ENCODE measurements around the gene DNASE1L3. TPM values are rescaled to one million over a fixed set of nuclear protein-coding genes. Genes with fewer than 3 reads are reported as not detected.
A peak's percentile ranks its signal among the peaks of the same experiment; 100 is the strongest.

Gene DNASE1L3
- total RNA-seq, 1 donor from 2014 or later, result 3.7 TPM

DNA sequence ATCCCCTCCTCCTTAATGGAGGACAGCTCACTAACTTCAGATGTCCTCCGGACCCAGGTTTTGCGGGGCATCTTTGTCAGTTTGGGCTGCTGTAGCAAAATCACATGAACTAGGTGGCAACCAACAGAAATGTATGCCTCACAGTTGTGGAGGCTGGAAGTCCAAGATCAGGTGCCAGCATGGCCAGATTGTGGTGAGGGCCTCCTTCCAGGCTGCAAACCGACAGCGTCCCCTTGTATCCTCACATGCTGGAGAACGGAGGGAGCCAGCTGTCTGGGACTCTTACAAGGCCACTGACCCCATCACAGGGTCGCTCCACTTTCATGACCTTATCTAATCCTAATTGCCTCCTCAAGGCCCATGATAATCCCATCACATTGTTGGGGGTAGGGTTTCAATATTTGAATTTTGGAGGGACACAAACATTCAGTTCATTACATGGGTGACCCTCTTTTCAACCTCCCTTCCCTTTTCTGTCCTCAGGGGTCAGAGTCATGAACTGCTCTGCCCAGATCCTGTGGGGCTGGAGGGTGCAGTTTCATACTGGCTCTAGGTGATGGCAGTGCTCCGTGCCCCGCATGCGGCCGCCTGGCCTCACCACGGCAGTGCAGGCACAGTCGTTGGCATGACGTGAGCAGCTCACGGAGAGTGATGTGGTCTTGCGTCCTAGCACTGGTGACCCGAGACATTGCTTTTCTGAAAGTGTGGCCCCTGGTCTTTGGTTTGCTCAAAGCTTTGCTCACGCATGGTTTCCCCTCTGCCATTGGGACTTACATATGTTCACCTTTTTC lies 58.4 kb downstream of the DNASE1L3 start:
- intact Hi-C loops (cut with DNase I), result no loop called here
- ATAC-seq (ENCODE audit: poor library complexity) (no peak), DNase-seq (no peak)

DNA sequence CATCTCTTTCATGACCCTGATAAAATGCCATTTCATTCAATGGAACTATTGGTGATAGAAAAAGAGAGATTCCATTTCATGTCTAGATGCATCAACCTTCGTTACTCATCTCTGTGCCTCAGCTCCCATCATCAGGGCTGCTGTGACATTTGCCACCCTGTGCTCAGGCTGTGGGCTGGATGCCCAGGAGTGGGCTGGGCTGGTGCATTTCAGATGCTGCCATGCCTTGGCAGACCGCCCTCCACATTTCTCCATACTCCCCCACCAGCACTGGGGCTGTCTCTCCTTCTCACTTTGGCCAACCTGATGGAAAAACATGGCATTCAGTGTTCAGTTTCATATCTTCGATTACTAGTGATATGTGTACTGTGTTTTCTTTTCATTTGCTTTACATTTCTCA lies 59.1 kb downstream of the DNASE1L3 start:
- DNase-seq (peak; percentile 86), ATAC-seq (ENCODE audit: poor library complexity) (peak; percentile 94)
- intact Hi-C loops (cut with DNase I), result no loop called here

DNA sequence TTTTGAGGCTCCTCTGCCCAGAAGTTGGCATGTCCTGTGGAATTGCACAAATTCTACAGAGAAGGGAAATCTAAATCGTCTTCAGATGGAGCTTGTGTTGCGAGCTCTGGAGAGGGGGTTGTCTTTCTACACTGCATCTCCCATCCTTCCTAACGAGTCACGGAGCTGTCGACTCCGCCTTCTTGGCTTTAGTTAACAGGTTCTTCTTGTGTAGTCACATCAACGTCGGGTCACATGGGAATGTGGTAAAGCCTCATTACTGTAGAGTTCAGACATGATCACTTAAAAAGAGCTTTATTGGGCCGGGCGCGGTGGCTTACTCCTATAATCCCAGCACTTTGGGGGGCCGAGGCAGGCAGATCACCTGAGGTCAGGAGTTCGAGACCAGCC lies 60.0 kb downstream of the DNASE1L3 start:
- DNase-seq, result no peak
- intact Hi-C loops (cut with DNase I), result no loop called here

DNA sequence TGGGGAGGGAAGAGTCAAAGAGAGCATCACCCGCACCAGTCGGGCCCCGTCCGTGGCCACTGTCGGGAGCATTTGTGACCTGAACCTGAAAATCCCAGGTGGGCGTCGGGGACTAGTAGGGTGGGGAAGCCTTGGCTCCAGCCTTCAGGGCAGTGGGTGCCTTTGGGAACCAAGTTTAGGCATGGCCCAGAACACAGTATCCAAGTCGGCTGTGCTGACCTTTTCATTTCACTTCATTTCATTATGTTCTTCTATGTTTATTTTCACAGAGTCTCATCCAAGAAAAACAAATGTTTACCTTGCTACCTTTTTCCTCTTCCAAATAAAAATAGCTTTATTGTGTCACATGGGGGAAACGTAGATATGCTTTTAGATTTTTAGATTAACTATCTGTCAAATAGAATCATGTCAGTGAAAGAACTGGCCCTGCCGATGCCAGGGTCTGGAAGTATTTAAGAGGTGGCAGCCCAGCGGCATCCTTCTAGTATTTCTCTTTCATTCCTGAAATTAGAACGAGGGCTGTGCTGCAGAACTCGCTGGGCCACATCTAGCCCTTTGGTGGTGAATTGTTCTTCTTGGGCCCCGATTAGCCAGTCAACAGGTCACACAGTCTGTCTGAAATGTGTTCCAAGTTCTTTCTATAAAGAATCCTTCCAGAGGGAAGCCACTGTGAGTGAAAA lies 60.5 kb downstream of the DNASE1L3 start:
- intact Hi-C loops (cut with DNase I), result no loop called here
- DNase-seq (no peak), ATAC-seq (ENCODE audit: poor library complexity) (no peak)

More for the DNA sequence above, 60.0 kb downstream of the DNASE1L3 start:
- ATAC-seq (ENCODE audit: poor library complexity), result no peak

DNA sequence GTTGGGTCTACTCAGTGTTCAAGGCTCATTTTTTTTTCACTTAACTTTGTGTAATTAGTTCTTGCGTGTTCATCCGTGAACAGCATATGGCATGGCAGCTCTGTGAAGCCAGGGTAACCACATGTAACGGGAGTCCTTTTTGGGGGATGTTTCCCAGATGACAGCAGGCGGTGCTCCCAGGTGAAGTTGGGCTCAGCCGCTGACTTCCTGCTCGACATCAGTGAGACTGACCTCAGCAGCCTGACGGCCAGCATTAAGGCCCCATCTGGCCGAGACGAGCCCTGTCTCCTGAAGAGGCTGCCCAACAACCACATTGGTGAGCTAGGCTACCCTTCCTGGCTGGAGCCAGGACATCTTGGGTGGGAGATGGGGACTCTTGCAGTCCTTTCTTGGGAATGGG lies 62.7 kb downstream of the DNASE1L3 start:
- no peak for ATAC-seq (ENCODE audit: poor library complexity)
- intact Hi-C loops (cut with DNase I), result no loop called here
- no peak for DNase-seq

DNA sequence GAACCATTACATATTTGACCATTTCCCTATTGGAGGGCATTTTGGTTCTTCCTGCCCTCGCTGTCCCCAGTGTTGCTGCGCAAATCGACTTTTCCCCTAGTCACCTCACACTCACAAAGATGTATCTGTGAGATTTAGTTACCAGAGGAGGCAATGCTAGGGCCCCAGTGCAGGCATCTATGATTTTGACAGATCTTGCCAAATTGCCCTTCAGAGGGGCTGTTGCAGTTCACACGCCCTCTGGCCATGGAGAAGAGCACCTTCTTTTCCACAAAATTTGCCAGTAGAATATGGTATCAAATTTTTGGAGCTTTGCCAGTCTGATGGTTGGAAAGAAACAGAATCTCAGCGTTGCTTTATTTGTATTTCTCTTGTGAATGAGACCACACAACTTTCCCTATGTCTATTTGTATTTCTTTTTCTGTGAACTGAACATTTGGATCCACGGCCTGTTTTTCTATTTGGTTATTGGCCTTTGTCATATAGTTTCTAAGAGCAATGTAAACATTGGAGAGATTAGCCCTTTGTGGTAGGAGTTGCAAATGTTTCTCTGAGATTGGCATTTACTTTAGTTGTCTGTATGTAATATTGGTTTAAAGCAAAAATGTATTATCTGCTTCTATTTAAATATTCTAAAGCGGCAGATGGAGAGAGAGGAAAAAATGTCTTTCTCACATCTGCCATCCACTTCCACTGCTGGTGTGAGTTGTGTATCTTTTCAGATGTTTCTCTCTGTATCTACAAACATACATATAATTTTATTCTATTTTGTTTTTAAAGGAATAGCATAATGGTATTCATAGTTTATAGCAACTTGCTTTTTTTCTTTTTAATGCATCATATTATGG lies 66.1 kb downstream of the DNASE1L3 start:
- DNase-seq (no peak), ATAC-seq (ENCODE audit: poor library complexity) (no peak)
- intact Hi-C loops (cut with DNase I), result no loop called here

DNA sequence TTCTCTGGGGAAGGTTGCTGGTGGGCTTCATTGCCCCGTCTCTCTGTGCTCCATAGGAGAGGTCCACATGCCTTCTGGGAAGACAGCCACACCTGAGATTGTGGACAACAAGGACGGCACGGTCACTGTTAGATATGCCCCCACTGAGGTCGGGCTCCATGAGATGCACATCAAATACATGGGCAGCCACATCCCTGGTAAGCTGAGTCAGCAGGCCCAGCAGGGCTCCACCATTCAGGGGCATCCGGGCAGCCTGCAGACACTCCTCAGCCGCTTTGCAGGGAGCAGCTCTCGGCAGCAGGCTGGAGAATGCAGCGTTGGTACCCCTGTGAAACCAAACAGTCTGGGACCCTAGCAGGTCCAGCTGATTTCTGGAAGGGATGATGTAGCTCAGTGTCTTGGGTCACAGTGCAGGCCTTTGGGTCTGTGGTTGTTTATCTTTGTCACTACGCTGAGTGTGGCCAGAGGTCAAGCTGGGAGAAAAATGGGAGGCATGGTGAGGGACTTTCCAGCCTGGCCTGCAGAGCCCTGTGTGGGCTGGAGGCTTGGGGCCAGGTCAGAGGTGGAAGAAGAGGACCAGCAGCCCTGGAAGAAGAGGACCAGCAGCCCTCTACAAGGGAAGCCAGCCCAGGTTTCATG lies 67.2 kb downstream of the DNASE1L3 start:
- intact Hi-C loops (cut with DNase I), result no loop called here
- ATAC-seq (ENCODE audit: poor library complexity), result no peak
- no peak for DNase-seq

Other genes starting within 250 kb of the DNASE1L3 start
- 30.0 TPM for gene FLNB, start 202.6 kb downstream of the DNASE1L3 start, total RNA-seq
- gene ABHD6, start 26.8 kb upstream of the DNASE1L3 start, total RNA-seq, result 8.3 TPM
- gene RPP14, start 95.3 kb upstream of the DNASE1L3 start, total RNA-seq, result 22.5 TPM
- gene HTD2, start 95.5 kb upstream of the DNASE1L3 start, total RNA-seq, result 12.0 TPM
- 12.0 TPM for gene PXK, start 121.9 kb upstream of the DNASE1L3 start, total RNA-seq
- 209 TPM for gene PDHB, start 222.9 kb upstream of the DNASE1L3 start, total RNA-seq